HEK293T (cell line): Measurements from ENCODE around the gene ELMOD3.

ENCODE experiments used
- CTCF ChIA-PET: fragments of 350-600 bp; formaldehyde crosslinking; extraction: SDS; loops from one replicate; lab custom pipeline; 2021; ENCODE audit warnings: antibody characterized with exemption, inconsistent platforms; lab: Yijun Ruan, JAX
- POLR2A ChIA-PET: fragments of 350-600 bp; formaldehyde crosslinking; extraction: SDS; loops from one replicate; lab custom pipeline; 2020; ENCODE audit warnings: antibody characterized with exemption, inconsistent platforms; lab: Yijun Ruan, JAX
- DNase-seq: peaks from one replicate; pipeline ENCODE4 v3.0.0; 2012; ENCODE audit warnings: mixed read lengths; ENCODE audit errors: extremely low spot score
- ARNT ChIP-seq: fragments of 450-650 bp; IDR thresholded peaks from 2 replicates; pipeline ENCODE4 v1.6.1; 2017; ENCODE audit warnings: mild to moderate bottlenecking
- BHLHE40 ChIP-seq: fragments of 450-650 bp; IDR thresholded peaks from 2 replicates; pipeline ENCODE4 v1.6.1; 2016; ENCODE audit warnings: mild to moderate bottlenecking, moderate library complexity, borderline replicate concordance
- CTBP1 ChIP-seq: fragments of 450-650 bp; IDR thresholded peaks from 2 replicates; pipeline ENCODE4 v1.6.1; 2016; ENCODE audit warnings: borderline replicate concordance
- ELF4 ChIP-seq: fragments of 450-650 bp; IDR thresholded peaks from 2 replicates; pipeline ENCODE4 v1.6.1; 2017; ENCODE audit warnings: antibody characterized with exemption
- FOXA1 ChIP-seq: fragments of 450-650 bp; IDR thresholded peaks from 2 replicates; pipeline ENCODE4 v1.6.1; 2016; ENCODE audit warnings: mild to moderate bottlenecking
- FOXK2 ChIP-seq: fragments of 450-650 bp; IDR thresholded peaks from 2 replicates; pipeline ENCODE4 v1.6.1; 2016; ENCODE audit warnings: mild to moderate bottlenecking
- FOXM1 ChIP-seq: fragments of 450-650 bp; IDR thresholded peaks from 2 replicates; pipeline ENCODE4 v1.6.1; 2017; ENCODE audit warnings: mild to moderate bottlenecking, borderline replicate concordance
- HDGF ChIP-seq: fragments of 450-650 bp; IDR thresholded peaks from 2 replicates; pipeline ENCODE4 v1.6.1; 2017; ENCODE audit warnings: antibody characterized with exemption, borderline replicate concordance
- L3MBTL2 ChIP-seq: fragments of 450-650 bp; conservative IDR thresholded peaks from 2 replicates; pipeline ENCODE4 v1.6.1; 2016; ENCODE audit warnings: mild to moderate bottlenecking
- LEF1 ChIP-seq: fragments of 450-650 bp; IDR thresholded peaks from 2 replicates; pipeline ENCODE4 v1.6.1; 2017; ENCODE audit warnings: mild to moderate bottlenecking, borderline replicate concordance
- NFRKB ChIP-seq: fragments of 450-650 bp; IDR thresholded peaks from 2 replicates; pipeline ENCODE4 v1.6.1; 2016; ENCODE audit warnings: mild to moderate bottlenecking, moderate library complexity
- SP1 ChIP-seq: fragments of 450-650 bp; IDR thresholded peaks from 2 replicates; pipeline ENCODE4 v1.6.1; 2017
- SUZ12 ChIP-seq: fragments of 450-650 bp; IDR thresholded peaks from 2 replicates; pipeline ENCODE4 v1.6.1; 2016; ENCODE audit warnings: mild to moderate bottlenecking
- TARDBP ChIP-seq: fragments of 450-650 bp; IDR thresholded peaks from 2 replicates; pipeline ENCODE4 v1.6.1; 2016
- ZNF384 ChIP-seq: fragments of 450-650 bp; IDR thresholded peaks from 2 replicates; pipeline ENCODE4 v1.6.1; 2016
- TF ChIP-seq, protein P1 (sequence below): fragments of 450-650 bp; IDR thresholded peaks from 2 replicates; pipeline ENCODE4 v1.6.1; 2016

Gene ELMOD3

DNA sequence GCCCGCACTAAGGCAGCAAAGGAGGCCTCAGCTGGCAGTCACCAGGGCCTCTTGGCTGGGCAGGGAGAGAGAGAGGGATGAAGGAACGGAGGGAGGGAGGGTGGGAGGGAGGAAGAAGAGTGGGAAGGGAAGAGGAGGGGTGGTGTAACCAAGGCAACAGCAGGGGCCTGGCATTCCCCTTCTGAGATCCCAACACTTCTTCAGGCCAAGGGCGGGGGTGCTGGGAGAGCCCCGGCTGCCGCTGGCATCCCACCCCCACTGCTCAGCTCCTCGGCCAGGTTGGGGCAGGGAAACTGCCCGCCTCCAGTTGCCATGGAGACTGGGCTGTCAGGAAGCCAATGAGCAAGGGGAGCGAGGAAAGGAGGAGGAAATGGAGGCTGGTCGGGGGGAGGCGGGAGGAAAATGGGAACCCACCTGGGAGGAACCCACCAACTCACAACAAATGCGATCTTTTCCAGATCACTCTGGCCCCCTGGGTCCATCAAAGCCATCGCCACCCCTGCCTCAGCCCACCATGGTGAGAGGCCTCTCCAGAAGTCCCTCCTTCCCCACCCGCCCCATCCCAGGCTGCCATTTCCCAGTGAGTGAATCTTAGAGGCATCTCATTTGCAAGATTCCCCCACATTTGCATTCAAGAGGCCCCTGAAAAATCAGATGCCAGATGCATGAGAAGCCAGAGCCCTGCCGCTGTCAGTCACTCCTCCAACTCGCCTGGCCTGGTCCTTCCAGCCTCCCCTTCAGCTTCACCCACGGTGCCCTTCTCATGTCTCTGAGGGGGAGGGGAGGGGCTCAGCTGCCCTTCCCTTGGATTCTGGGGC lies 76.4 kb downstream of the ELMOD3 start:
- POLR2A ChIA-PET = interaction anchor here (1.0 to 2.6 kb wide), 3 partner anchors 11 to 108 kb away, joined by 6 to 11 read pairs (median 10); partner anchors contain the start of genes MAT2A and SH2D6
- CTCF ChIA-PET = interaction anchor here (0.8 kb wide), 1 partner anchor 11 kb away, joined by 5 read pairs; no protein-coding TSS in a partner anchor
- no peak for DNase-seq
- TF ChIP-seq ELF4 (no peak), FOXK2 (no peak), HDGF (no peak), ZNF384 (no peak), LEF1 (no peak), L3MBTL2 (no peak), SP1 (no peak), FOXA1 (no peak), NFRKB (no peak), CTBP1 (no peak), FOXM1 (no peak), SUZ12 (no peak), ARNT (no peak), BHLHE40 (no peak), TARDBP (no peak)
- TF ChIP-seq, protein P1, sequence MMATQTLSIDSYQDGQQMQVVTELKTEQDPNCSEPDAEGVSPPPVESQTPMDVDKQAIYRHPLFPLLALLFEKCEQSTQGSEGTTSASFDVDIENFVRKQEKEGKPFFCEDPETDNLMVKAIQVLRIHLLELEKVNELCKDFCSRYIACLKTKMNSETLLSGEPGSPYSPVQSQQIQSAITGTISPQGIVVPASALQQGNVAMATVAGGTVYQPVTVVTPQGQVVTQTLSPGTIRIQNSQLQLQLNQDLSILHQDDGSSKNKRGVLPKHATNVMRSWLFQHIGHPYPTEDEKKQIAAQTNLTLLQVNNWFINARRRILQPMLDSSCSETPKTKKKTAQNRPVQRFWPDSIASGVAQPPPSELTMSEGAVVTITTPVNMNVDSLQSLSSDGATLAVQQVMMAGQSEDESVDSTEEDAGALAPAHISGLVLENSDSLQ = no peak

- TF ChIP-seq LEF1 (no peak), NFRKB (no peak), L3MBTL2 (no peak), FOXM1 (no peak), ZNF384 (no peak), CTBP1 (no peak), FOXA1 (no peak), FOXK2 (no peak), ARNT (no peak), TARDBP (no peak)
- TF ChIP-seq, protein P1 = no peak
- ChIA-PET POLR2A (interaction anchor here (1.0 to 2.6 kb wide), 2 partner anchors 12 to 107 kb away, joined by 6 to 10 read pairs; partner anchors contain the start of gene MAT2A), CTCF (interaction anchor here (0.8 kb wide), 1 partner anchor 11 kb away, joined by 5 read pairs; no protein-coding TSS in a partner anchor)
- DNase-seq = no peak
Measured at GRCh38 chr2:85431570-85432205, 77.1 kb downstream of the ELMOD3 start.

DNA sequence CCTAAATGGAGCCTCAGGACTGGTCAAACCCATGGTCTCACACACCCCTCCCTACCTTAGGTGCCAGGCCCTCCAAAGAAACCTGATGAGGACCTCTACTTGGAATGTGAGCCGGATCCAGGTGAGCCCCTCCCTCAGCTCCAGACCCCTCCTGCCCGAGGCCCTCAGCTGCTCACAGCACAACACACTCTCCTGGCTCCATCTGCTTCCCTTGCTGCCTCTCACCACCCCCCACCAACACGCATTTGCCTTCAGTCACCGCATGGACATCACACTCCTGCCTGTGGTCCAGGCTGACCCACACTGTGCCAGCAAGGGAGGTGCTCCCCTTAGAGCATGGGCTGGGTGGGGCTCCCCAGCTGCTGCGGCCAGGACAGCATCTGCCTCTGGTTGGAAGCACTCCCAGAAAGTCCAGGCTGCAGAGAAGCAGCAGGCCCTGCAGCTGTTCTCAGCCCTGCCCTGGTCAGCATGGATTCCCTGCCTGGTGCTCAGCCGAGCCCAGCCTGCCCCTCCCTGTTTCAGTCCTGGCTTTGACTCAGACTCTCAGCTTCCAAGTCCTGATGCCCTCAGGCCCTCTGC lies 79.0 kb downstream of the ELMOD3 start:
- POLR2A ChIA-PET = interaction anchor here (0.7 to 1.9 kb wide), 4 partner anchors 11 to 178 kb away, joined by 3 to 6 read pairs (median 4); partner anchors contain the start of gene C2orf68
- DNase-seq = no peak
- CTCF ChIA-PET = interaction anchor here (0.6 kb wide), 1 partner anchor 29 kb away, joined by 3 read pairs; no protein-coding TSS in a partner anchor
- no peak for TF ChIP-seq TARDBP
- no peak for TF ChIP-seq ELF4
- no peak for TF ChIP-seq FOXA1
- TF ChIP-seq HDGF = no peak
- TF ChIP-seq ZNF384 = no peak
- TF ChIP-seq NFRKB = no peak
- no peak for TF ChIP-seq ARNT
- TF ChIP-seq, protein P1 = no peak
- TF ChIP-seq FOXK2 = no peak
- no peak for TF ChIP-seq L3MBTL2
- no peak for TF ChIP-seq FOXM1
- no peak for TF ChIP-seq LEF1
- TF ChIP-seq SP1 = no peak
- TF ChIP-seq CTBP1 = no peak
- TF ChIP-seq SUZ12 = no peak
- TF ChIP-seq BHLHE40 = no peak

GRCh38 chr2:85434696-85435095 lies 80.1 kb downstream of the ELMOD3 start:
- ChIA-PET POLR2A (interaction anchor here (0.7 to 1.9 kb wide), 3 partner anchors 10 to 104 kb away, joined by 3 to 6 read pairs (median 4); partner anchors contain the start of gene MAT2A), CTCF (no interaction called here)
- TF ChIP-seq HDGF (no peak), BHLHE40 (no peak), ARNT (no peak), NFRKB (no peak), SUZ12 (no peak), CTBP1 (no peak), FOXK2 (no peak), FOXM1 (no peak), LEF1 (no peak), L3MBTL2 (no peak), ELF4 (no peak), ZNF384 (no peak), FOXA1 (no peak)
- TF ChIP-seq, protein P1 = no peak
- DNase-seq = no peak
